T-cell (primary cell): Measurements from ENCODE around the gene TEKT4. TPM values are rescaled to one million over a fixed set of nuclear protein-coding genes. Genes with fewer than 3 reads are reported as not detected.
"Not testable (repeated sequence)": the region's sequence is repeated elsewhere in the genome, so short reads cannot be mapped to it uniquely, and the experiment has no call there.

Experiments used
- ATAC-seq, 4 experiments: fragments of 200-7000 bp in 3 of 4; fragments of 150-1000 bp in 1 of 4; cut with Tn5 transposase; replicated peaks in 1 of 4; 1 replicate in 3 of 4; 2 replicates in 1 of 4; pipeline ENCODE4 v1.10.0; 2021; ENCODE audit warnings: moderate library complexity in 3 of 4, mild to moderate bottlenecking in 2 of 4, moderate number of reproducible peaks in 1 of 4
- CTCF ChIA-PET, 2 donors: fragments of 300-600 bp; sonication (Branson Sonifier 250); formaldehyde crosslinking; loops; one replicate each; lab custom pipeline; 2022; ENCODE audit warnings: antibody characterized with exemption in 2 of 2; lab: Charles Lee
- POLR2A ChIA-PET, 2 donors: fragments of 300-600 bp; sonication (Branson Sonifier 250); formaldehyde crosslinking; loops; one replicate each; lab custom pipeline; 2022; ENCODE audit warnings: antibody characterized with exemption in 2 of 2; lab: Charles Lee
- DNase-seq, 35 experiments: peaks; one replicate each; pipeline versions ENCODE4 v3.0.0 to v3.0.0-alpha.2; 2013 to 2023
- H3K27ac ChIP-seq: one replicate; pipeline ENCODE4 v1.5.1; 2013; ENCODE audit warnings: low read length
- H3K27me3 ChIP-seq, 2 experiments: replicated peaks in 1 of 2; 1 replicate in 1 of 2; 2 replicates in 1 of 2; pipeline versions ENCODE4 v1.6.1 to v1.7.0; 2013; ENCODE audit warnings: low read length in 1 of 2, mixed read lengths in 1 of 2; ENCODE audit not compliant: control insufficient read depth in 2 of 2, insufficient read depth in 2 of 2; ENCODE audit errors: extremely low read depth in 1 of 2
- H3K36me3 ChIP-seq, 2 donors: 1 replicate in 1 of 2; 2 replicates in 1 of 2; pipeline versions ENCODE4 v1.6.1 to v1.7.0; 2013; ENCODE audit warnings: low read length in 1 of 2; ENCODE audit not compliant: control insufficient read depth in 2 of 2, insufficient read depth in 1 of 2; ENCODE audit errors: extremely low read depth in 1 of 2
- H3K4me1 ChIP-seq, 2 experiments: 1 replicate in 1 of 2; 2 replicates in 1 of 2; pipeline versions ENCODE4 v1.6.1 to v1.7.0; 2013; ENCODE audit warnings: low read length in 2 of 2, mixed read lengths in 1 of 2; ENCODE audit not compliant: insufficient read depth in 2 of 2, control insufficient read depth in 1 of 2; ENCODE audit errors: extremely low read depth in 1 of 2
- H3K4me3 ChIP-seq, 2 donors: 1 replicate in 1 of 2; 2 replicates in 1 of 2; pipeline versions ENCODE4 v1.5.1 to v1.7.0; 2013; ENCODE audit warnings: mild to moderate bottlenecking in 2 of 2, low read length in 1 of 2, moderate library complexity in 1 of 2; ENCODE audit not compliant: control insufficient read depth in 1 of 2; ENCODE audit errors: extremely low read depth in 1 of 2
- H3K9me3 ChIP-seq: 2 replicates; pipeline ENCODE4 v1.7.0; 2013
- H3K27ac Mint-ChIP-seq, 2 donors: one replicate each; pipeline ENCODE4 v1.8.0; 2020 to 2021; ENCODE audit warnings: mild to moderate bottlenecking in 2 of 2, mixed read lengths in 2 of 2
- H3K27me3 Mint-ChIP-seq, 2 donors: one replicate each; pipeline ENCODE4 v1.8.0; 2021 to 2022; ENCODE audit warnings: mixed read lengths in 2 of 2
- H3K36me3 Mint-ChIP-seq: one replicate; pipeline ENCODE4 v1.8.0; 2021; ENCODE audit warnings: mixed read lengths
- H3K4me1 Mint-ChIP-seq, 3 donors: one replicate each; pipeline ENCODE4 v1.8.0; 2020 to 2022; ENCODE audit warnings: mixed read lengths in 3 of 3, mild to moderate bottlenecking in 1 of 3
- H3K4me3 Mint-ChIP-seq, 3 donors: one replicate each; pipeline ENCODE4 v1.8.0; 2020 to 2022; ENCODE audit warnings: mild to moderate bottlenecking in 3 of 3, mixed read lengths in 3 of 3, moderate library complexity in 3 of 3
- H3K9me3 Mint-ChIP-seq, 3 donors: one replicate each; pipeline ENCODE4 v1.8.0; 2020 to 2022; ENCODE audit warnings: mixed read lengths in 3 of 3
- WGBS: methylation state at CpG from one replicate; pipeline ENCODE4 v1.1.5; 2013; ENCODE audit warnings: missing lambda C conversion rate; ENCODE audit not compliant: insufficient coverage; 5-methylcytosine and 5-hydroxymethylcytosine counted together
- total RNA-seq, 35 experiments: library from RNA in 6 of 35; stranded (reverse) in 6 of 35; fragments of 120-200 nt in 1 of 35; gene quantifications; one replicate each; pipeline versions ENCODE4 v1.2.1 to v1.2.4 and lab custom pipeline; 2013 to 2026

TEKT4 gene
- total RNA-seq, 5 donors from 2014 or later (not counting 1 experiment from before 2014, with no cell fraction given) = not detected

DNA sequence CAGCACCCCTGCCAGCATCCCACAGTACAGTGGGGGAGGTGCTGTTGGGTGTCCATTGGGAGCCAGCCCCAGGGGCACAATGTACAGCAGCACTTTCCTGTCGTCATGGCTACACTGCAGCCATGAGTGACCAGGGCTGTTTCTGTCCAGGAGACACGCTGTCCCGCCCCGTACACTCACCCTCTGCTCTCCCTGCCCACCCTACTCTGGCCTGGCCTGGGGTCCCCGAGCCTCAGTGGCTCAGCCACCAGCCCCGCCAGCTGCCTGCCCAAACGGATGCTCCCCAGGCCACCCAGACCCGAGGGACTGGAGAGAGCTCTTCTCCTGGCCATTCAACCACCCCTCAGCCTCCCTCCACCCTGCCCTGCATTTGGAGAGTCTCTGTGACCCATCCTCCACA is 9.3 kb downstream of the TEKT4 start:
- H3K27ac Mint-ChIP-seq = no peak overlapping the region
- WGBS = 61% methylated on average over 8 of the region's 8 CpGs
- Histone ChIP-seq H3K27me3 (peaks cover 0 to 12% of the 10 kb centered on the region in 2 experiments), H3K36me3 (no peaks in the 10 kb centered on the region), H3K4me3 (no peak overlapping the region), H3K4me1 (no peaks in the 10 kb centered on the region), H3K9me3 (no peaks in the 10 kb centered on the region), H3K27ac (no peak overlapping the region)
- H3K27me3 Mint-ChIP-seq = peaks cover 0 to 9% of the 10 kb centered on the region in 2 donors
- DNase-seq (no peak), ATAC-seq (no peak)
- no peaks in the 10 kb centered on the region for H3K4me1 Mint-ChIP-seq
- ChIA-PET CTCF (no interaction called here), POLR2A (no interaction called here)
- no peak overlapping the region for H3K4me3 Mint-ChIP-seq
- peaks cover 2 to 16% (median 15%) of the 10 kb centered on the region in 3 donors for H3K9me3 Mint-ChIP-seq
- no peaks in the 10 kb centered on the region for H3K36me3 Mint-ChIP-seq

DNA sequence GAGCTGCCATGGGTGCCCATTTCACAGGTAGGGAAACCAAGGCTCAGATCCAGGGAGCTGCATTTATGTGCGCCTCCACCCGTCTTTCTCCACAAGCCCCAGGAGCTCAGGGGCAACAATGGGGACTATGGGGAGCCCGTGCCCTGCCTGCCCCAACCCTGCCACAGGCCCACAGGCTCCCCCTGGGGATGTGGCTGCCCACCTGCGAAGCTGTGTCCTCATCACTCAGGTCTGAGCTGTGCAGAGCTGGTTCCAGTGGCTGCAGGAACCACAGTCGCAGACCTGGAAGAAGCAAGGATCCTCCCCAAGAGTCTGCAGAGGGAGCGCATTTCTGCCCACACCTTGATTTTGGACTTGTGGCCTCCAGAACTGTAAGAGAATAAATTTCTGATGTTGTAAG is 9.8 kb downstream of the TEKT4 start:
- H3K36me3 ChIP-seq = no peaks in the 10 kb centered on the region
- H3K4me1 ChIP-seq = no peaks in the 10 kb centered on the region
- peaks cover 2 to 16% (median 15%) of the 10 kb centered on the region in 3 donors for H3K9me3 Mint-ChIP-seq
- H3K27me3 Mint-ChIP-seq = peaks cover 0 to 13% of the 10 kb centered on the region in 2 donors
- H3K27ac ChIP-seq = no peak overlapping the region
- H3K27me3 ChIP-seq = peaks cover 0 to 7% of the 10 kb centered on the region in 2 experiments
- 70% methylated on average over 5 of the region's 6 CpGs for WGBS
- CTCF ChIA-PET = no interaction called here
- DNase-seq (no peak), ATAC-seq (no peak)
- H3K4me1 Mint-ChIP-seq = no peaks in the 10 kb centered on the region
- H3K36me3 Mint-ChIP-seq = no peaks in the 10 kb centered on the region
- H3K4me3 Mint-ChIP-seq = no peak overlapping the region
- POLR2A ChIA-PET = no interaction called here
- no peak overlapping the region for H3K27ac Mint-ChIP-seq
- no peaks in the 10 kb centered on the region for H3K9me3 ChIP-seq
- no peak overlapping the region for H3K4me3 ChIP-seq

DNA sequence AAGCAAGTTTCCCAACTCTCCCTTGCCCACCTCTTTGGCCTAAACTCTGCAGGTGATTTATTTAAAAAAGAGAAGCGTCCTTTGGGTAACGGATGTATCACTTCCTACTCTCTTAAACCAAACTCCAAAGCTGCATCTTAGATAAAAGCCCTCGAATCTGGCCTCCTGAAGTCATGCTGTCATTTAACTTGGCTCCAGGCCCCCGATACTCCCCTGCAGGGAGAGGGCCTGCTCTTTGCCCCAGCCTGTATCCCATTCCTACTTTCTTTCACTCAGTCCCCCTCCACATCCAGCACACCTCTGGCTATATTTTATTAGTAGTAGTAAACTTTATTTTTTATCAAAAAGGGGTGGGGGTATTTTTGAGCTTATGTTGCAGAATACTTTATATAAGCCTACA is 19.0 kb downstream of the TEKT4 start:
- no peaks in the 10 kb centered on the region for H3K36me3 ChIP-seq
- Mint-ChIP-seq H3K4me3 (no peak overlapping the region), H3K27ac (no peak overlapping the region), H3K4me1 (no peaks in the 10 kb centered on the region), H3K27me3 (peaks cover 19 to 23% of the 10 kb centered on the region in 2 donors), H3K9me3 (peaks cover 0 to under 1% (median under 1%) of the 10 kb centered on the region in 3 donors), H3K36me3 (no peaks in the 10 kb centered on the region)
- no peak for DNase-seq
- no peaks in the 10 kb centered on the region for H3K4me1 ChIP-seq
- WGBS = no CpG with 5 or more reads among the region's 4 CpGs
- no peak overlapping the region for H3K27ac ChIP-seq
- H3K9me3 ChIP-seq = no peaks in the 10 kb centered on the region
- ATAC-seq = no peak
- H3K4me3 ChIP-seq = no peak overlapping the region
- POLR2A ChIA-PET = no interaction called here
- CTCF ChIA-PET = no interaction called here
- H3K27me3 ChIP-seq = peaks cover 0 to 2% of the 10 kb centered on the region in 2 experiments

GRCh38 chr2:94895273-94895672 is 24.0 kb downstream of the TEKT4 start:
- H3K27me3 ChIP-seq, POLR2A ChIA-PET, H3K4me3 ChIP-seq, H3K36me3 Mint-ChIP-seq, CTCF ChIA-PET, H3K4me3 Mint-ChIP-seq, H3K4me1 Mint-ChIP-seq, H3K36me3 ChIP-seq, DNase-seq, H3K27ac ChIP-seq, H3K9me3 Mint-ChIP-seq, H3K9me3 ChIP-seq, ATAC-seq, H3K4me1 ChIP-seq, H3K27ac Mint-ChIP-seq: not testable (repeated sequence)
- H3K27me3 Mint-ChIP-seq = peaks cover 15 to 20% of the 10 kb centered on the region in 2 donors
- WGBS = 82% methylated on average over 5 of the region's 7 CpGs

- CTCF ChIA-PET, H3K27ac Mint-ChIP-seq, H3K4me3 ChIP-seq, H3K4me1 Mint-ChIP-seq, H3K36me3 ChIP-seq, POLR2A ChIA-PET, H3K27me3 ChIP-seq, H3K36me3 Mint-ChIP-seq, ATAC-seq, H3K4me1 ChIP-seq, H3K27ac ChIP-seq, DNase-seq, H3K9me3 ChIP-seq, H3K9me3 Mint-ChIP-seq, H3K4me3 Mint-ChIP-seq: not testable (repeated sequence)
- H3K27me3 Mint-ChIP-seq = peaks cover 23 to 41% of the 10 kb centered on the region in 2 donors
- 65% methylated on average over 4 of the region's 4 CpGs for WGBS
These were observed 35.7 kb downstream of the TEKT4 start for GRCh38 chr2:94906976-94907375.

GRCh38 chr2:94923196-94923595 is 52.0 kb downstream of the TEKT4 start:
- ATAC-seq = no peak
- no peaks in the 10 kb centered on the region for H3K4me1 ChIP-seq
- H3K36me3 ChIP-seq = no peaks in the 10 kb centered on the region
- Mint-ChIP-seq H3K9me3 (peaks cover 0 to 5% (median 4%) of the 10 kb centered on the region in 3 donors), H3K4me3 (no peak overlapping the region), H3K36me3 (no peaks in the 10 kb centered on the region), H3K4me1 (no peaks in the 10 kb centered on the region), H3K27ac (no peak overlapping the region), H3K27me3 (peaks cover 9 to 15% of the 10 kb centered on the region in 2 donors)
- POLR2A ChIA-PET = no interaction called here
- CTCF ChIA-PET = no interaction called here
- H3K4me3 ChIP-seq = no peak overlapping the region
- peaks cover 0 to 6% of the 10 kb centered on the region in 2 experiments for H3K27me3 ChIP-seq
- H3K9me3 ChIP-seq = no peaks in the 10 kb centered on the region
- H3K27ac ChIP-seq = no peak overlapping the region
- WGBS = 73% methylated on average over 10 of the region's 11 CpGs
- no peak for DNase-seq

DNA sequence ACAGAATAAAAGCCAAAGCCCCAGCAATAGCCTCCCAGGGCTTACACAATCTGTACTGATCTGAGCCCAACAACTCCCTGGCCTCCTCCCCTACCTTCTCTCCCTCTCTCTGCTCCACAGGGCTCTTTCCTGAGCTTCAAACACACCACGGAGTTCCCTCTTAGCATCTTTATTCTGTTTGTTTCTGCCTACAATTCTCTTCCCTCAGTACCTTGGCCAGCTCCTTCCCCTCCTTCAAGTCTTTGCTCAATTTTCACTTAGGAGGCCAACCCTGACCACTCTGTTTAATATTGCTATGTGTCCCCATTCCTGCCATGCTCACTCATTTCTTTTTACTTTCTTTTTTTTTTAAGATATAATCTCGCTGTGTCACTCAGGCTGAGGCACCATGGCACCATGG is 53.8 kb downstream of the TEKT4 start:
- H3K4me3 ChIP-seq, CTCF ChIA-PET, H3K27me3 Mint-ChIP-seq, H3K36me3 Mint-ChIP-seq, H3K27ac Mint-ChIP-seq, H3K27me3 ChIP-seq, H3K4me1 ChIP-seq, H3K9me3 Mint-ChIP-seq, DNase-seq, H3K27ac ChIP-seq, H3K36me3 ChIP-seq, ATAC-seq, H3K4me1 Mint-ChIP-seq, H3K9me3 ChIP-seq, POLR2A ChIA-PET, H3K4me3 Mint-ChIP-seq: not testable (repeated sequence)
- WGBS = 31% methylated on average over 2 of the region's 2 CpGs
